Body of pancreas (tissue), 4 donors: ENCODE results near the gene CNTLN. TPM values are rescaled to one million over a fixed set of nuclear protein-coding genes. Genes with fewer than 3 reads are reported as not detected.

ENCODE experiments used
- ATAC-seq: fragments of 150-250 bp; one replicate; pipeline ENCODE4 v1.9.1; 2016
- DNase-seq, 4 donors: peaks; one replicate each; pipeline ENCODE4 v3.0.0-alpha.2; 2019
- H3K27ac ChIP-seq, 4 donors: fragments of 200-600 bp; sonication (generic); 1 replicate in 3 of 4; 2 replicates in 1 of 4; pipeline versions ENCODE4 v1.5.1 to v1.6.1; 2016 to 2019; ENCODE audit warnings: mild to moderate bottlenecking in 1 of 4, mixed read lengths in 1 of 4, moderate library complexity in 1 of 4
- H3K27me3 ChIP-seq, 2 donors: fragments of 200-600 bp; sonication (generic); one replicate each; pipeline ENCODE4 v1.6.0; 2016; ENCODE audit warnings: mild to moderate bottlenecking in 1 of 2
- H3K36me3 ChIP-seq, 2 donors: fragments of 200-600 bp; sonication (generic); replicated peaks in 1 of 2; 2 replicates each; pipeline ENCODE4 v1.5.1; 2016; ENCODE audit warnings: low read depth in 2 of 2; ENCODE audit not compliant: insufficient read depth in 1 of 2
- H3K4me1 ChIP-seq: fragments of 200-600 bp; sonication (generic); one replicate; pipeline ENCODE4 v1.6.0; 2016
- H3K4me3 ChIP-seq, 2 donors: fragments of 200-600 bp; sonication (generic); 1 replicate in 1 of 2; 2 replicates in 1 of 2; pipeline ENCODE4 v1.5.1; 2016 to 2019
- H3K9me3 ChIP-seq, 3 donors: fragments of 200-600 bp; sonication (generic); 1 replicate in 2 of 3; 2 replicates in 1 of 3; pipeline ENCODE4 v1.5.1; 2016
- POLR2A ChIP-seq, 3 donors: fragments of 450-650 bp; IDR thresholded peaks; one replicate each; pipeline ENCODE4 v1.6.1; 2016; ENCODE audit warnings: antibody characterized with exemption in 3 of 3, mild to moderate bottlenecking in 2 of 3
- WGBS, 2 donors: methylation state at CpG; one replicate each; pipeline ENCODE4 v1.1.5; 2017; 5-methylcytosine and 5-hydroxymethylcytosine counted together
- intact Hi-C: fragments of 100-400 bp; cut with DNase I; formaldehyde crosslinking; loops from one replicate; pipeline ENCODE4 v1.15.1; 2023
- total RNA-seq, 2 donors: library from RNA; depleted of rRNA; stranded (reverse); fragments of >200 nt; gene quantifications; one replicate each; pipeline ENCODE4 v1.1.0, GENCODE V29; 2016
- TF ChIP-seq, protein P1 (sequence below), 7 experiments: fragments of 450-650 bp in 4 of 7; fragments of 200-600 bp in 3 of 7; sonication (generic) in 3 of 7; IDR thresholded peaks; one replicate each; pipeline ENCODE4 v1.5.1; 2016 to 2019; ENCODE audit warnings: antibody characterized with exemption in 7 of 7

CNTLN gene
- total RNA-seq, 2 donors from 2014 or later = 7.3 to 11.2 TPM

DNA sequence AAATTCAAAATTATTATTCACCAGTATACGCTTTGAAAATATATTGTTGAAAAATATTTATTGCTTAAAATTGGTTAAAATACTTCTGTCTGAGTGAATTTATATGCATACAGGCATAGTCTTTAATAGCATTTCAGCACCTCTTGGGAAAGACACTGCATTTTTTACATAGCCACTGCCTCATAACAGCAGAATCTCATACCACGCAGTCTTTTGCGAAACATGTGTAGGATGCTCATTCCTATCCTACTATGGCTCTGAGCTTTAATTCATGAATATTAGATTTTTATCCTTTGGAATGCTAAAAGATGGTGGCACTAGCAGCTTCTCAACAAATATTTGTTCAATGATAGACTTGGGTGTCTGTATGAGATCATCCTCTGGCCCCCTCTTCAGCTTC, 350.1 kb downstream of the CNTLN start:
- Histone ChIP-seq H3K4me3 (no peak overlapping the region), H3K27me3 (no peaks in the 10 kb centered on the region), H3K9me3 (no peaks in the 10 kb centered on the region), H3K4me1 (no peaks in the 10 kb centered on the region), H3K36me3 (no peaks in the 10 kb centered on the region), H3K27ac (no peak overlapping the region)
- WGBS, 2 donors = 98 to 99% methylated on average over 3 of the region's 3 CpGs
- ATAC-seq = no peak
- TF ChIP-seq, protein P1, sequence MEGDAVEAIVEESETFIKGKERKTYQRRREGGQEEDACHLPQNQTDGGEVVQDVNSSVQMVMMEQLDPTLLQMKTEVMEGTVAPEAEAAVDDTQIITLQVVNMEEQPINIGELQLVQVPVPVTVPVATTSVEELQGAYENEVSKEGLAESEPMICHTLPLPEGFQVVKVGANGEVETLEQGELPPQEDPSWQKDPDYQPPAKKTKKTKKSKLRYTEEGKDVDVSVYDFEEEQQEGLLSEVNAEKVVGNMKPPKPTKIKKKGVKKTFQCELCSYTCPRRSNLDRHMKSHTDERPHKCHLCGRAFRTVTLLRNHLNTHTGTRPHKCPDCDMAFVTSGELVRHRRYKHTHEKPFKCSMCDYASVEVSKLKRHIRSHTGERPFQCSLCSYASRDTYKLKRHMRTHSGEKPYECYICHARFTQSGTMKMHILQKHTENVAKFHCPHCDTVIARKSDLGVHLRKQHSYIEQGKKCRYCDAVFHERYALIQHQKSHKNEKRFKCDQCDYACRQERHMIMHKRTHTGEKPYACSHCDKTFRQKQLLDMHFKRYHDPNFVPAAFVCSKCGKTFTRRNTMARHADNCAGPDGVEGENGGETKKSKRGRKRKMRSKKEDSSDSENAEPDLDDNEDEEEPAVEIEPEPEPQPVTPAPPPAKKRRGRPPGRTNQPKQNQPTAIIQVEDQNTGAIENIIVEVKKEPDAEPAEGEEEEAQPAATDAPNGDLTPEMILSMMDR (IDR thresholded peaks at IDR 0.05) = no peak
- TF ChIP-seq POLR2A (IDR thresholded peaks at IDR 0.05) = no peak
- intact Hi-C loops = no loop called here
- no peak for DNase-seq

DNA sequence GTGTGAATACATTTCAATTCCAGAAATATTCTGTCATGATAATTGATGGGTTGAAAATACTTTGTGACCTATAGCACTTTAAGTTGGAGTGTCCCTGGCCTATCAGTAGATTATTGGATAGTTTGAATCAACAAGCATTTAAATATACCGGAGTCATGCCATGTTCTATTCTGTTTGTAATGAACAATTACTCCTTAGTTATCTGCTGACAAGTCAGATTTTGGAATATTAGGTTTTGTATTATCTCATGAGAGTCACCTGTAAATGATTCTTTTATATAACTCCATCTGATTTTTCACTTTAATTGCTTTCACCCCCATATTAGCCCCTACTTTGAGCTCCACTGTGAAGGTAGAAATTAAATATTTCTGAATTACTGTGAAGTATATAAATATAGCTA, 351.6 kb downstream of the CNTLN start:
- Histone ChIP-seq H3K27me3 (no peaks in the 10 kb centered on the region), H3K27ac (no peak overlapping the region), H3K4me3 (no peak overlapping the region), H3K36me3 (no peaks in the 10 kb centered on the region), H3K9me3 (no peaks in the 10 kb centered on the region), H3K4me1 (no peaks in the 10 kb centered on the region)
- DNase-seq (no peak), ATAC-seq (no peak)
- 68 to 85% methylated on average over 1 of the region's 1 CpG for WGBS, 2 donors
- no peak for TF ChIP-seq POLR2A (IDR thresholded peaks at IDR 0.05)
- TF ChIP-seq, protein P1 (IDR thresholded peaks at IDR 0.05) = no peak
- intact Hi-C loops = no loop called here

DNA sequence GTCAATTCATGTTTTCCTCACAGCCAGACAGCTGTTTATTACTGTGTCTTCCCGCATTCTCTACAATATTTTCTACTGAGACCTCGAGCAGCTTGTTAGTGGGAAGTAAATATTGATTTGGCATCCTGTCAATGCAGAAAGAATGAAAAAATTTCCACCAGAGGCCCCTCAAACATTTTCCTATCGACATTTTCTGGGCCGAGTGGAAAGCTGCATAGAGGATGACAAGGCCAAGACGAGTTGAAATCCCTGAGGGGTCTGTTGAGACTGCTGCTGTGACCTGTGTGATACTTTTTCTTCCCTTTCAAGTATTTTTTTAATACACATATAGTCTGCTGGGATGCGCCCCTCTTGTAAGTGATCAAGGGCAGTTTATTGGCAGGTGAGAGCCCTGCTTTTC, 352.6 kb downstream of the CNTLN start:
- intact Hi-C loops = no loop called here
- no peaks in the 10 kb centered on the region for H3K4me1 ChIP-seq
- TF ChIP-seq, protein P1 (IDR thresholded peaks at IDR 0.05) = no peak
- no peak for TF ChIP-seq POLR2A (IDR thresholded peaks at IDR 0.05)
- WGBS, 2 donors = 58 to 73% methylated on average over 6 of the region's 6 CpGs
- no peak overlapping the region for H3K4me3 ChIP-seq
- H3K36me3 ChIP-seq = no peaks in the 10 kb centered on the region
- ATAC-seq (no peak), DNase-seq (no peak)
- H3K27ac ChIP-seq = no peak overlapping the region
- H3K27me3 ChIP-seq = no peaks in the 10 kb centered on the region
- no peaks in the 10 kb centered on the region for H3K9me3 ChIP-seq

DNA sequence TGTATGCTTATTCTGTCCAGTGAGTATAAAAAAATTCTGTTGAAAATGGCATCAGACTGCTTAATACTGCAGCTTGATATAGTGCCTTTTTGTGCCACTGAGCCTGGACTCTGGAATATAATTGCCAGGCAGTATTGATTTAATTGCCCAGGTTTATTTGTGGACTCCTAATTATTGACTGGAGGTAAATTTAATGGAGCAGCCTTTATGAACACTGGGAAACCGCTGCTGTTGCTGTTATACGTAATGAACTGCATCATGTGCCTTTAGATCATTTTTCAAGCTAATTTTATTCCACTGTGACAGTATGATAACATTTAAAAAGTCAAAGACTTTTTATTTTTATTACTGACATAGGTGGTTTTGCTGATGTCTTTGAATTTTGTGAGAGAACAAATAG, 353.8 kb downstream of the CNTLN start:
- Histone ChIP-seq H3K9me3 (no peaks in the 10 kb centered on the region), H3K4me3 (no peak overlapping the region), H3K27ac (no peak overlapping the region), H3K4me1 (no peaks in the 10 kb centered on the region), H3K27me3 (no peaks in the 10 kb centered on the region), H3K36me3 (no peaks in the 10 kb centered on the region)
- 84 to 90% methylated on average over 2 of the region's 2 CpGs for WGBS, 2 donors
- no peak for DNase-seq
- TF ChIP-seq, protein P1 (IDR thresholded peaks at IDR 0.05) = no peak
- no peak for TF ChIP-seq POLR2A (IDR thresholded peaks at IDR 0.05)
- intact Hi-C loops = no loop called here
- ATAC-seq = no peak

DNA sequence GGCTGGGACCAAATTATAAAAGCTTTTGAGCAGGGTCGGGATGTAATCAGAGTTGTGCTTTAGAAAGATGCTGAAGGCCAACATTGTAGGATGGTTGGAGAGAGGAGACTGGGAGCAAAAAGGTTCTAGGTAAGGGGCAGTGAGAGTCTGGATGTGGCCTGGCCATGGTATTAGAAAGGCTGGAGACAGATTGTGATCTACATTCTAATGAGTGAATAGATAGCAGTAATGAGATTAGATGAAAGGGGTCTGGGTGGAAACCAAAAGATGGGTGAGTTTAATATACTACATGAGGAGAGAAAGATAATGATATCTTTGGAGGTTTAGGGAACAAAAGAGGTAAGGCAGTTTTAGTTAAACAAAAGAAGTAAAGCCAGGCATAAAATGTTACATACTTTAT, 355.3 kb downstream of the CNTLN start:
- no peaks in the 10 kb centered on the region for H3K9me3 ChIP-seq
- no peaks in the 10 kb centered on the region for H3K27me3 ChIP-seq
- no peak overlapping the region for H3K4me3 ChIP-seq
- TF ChIP-seq, protein P1 (IDR thresholded peaks at IDR 0.05) = no peak
- TF ChIP-seq POLR2A (IDR thresholded peaks at IDR 0.05) = no peak
- WGBS, 2 donors = 64 to 73% methylated on average over 1 of the region's 1 CpG
- DNase-seq (no peak), ATAC-seq (no peak)
- H3K4me1 ChIP-seq = no peaks in the 10 kb centered on the region
- intact Hi-C loops = no loop called here
- H3K36me3 ChIP-seq = no peaks in the 10 kb centered on the region
- no peak overlapping the region for H3K27ac ChIP-seq
